GM21619 (cell line): ENCODE data around the gene IMMP2L.

Experiments
- ATAC-seq: cut with Tn5 transposase; IDR thresholded peaks from one replicate; pipeline ENCODE4 v1.9.1; 2021; ENCODE audit not compliant: unreplicated experiment

Gene IMMP2L

GRCh38 chr7:110890101-110890500, 672.2 kb downstream of the IMMP2L start:
- ATAC-seq, result no peak

- ATAC-seq, result no peak
Measured at GRCh38 chr7:110889335-110889734, 673.0 kb downstream of the IMMP2L start.

GRCh38 chr7:110888641-110889040, 673.7 kb downstream of the IMMP2L start:
- no peak for ATAC-seq

GRCh38 chr7:110885474-110885873, 676.8 kb downstream of the IMMP2L start:
- ATAC-seq, result no peak

- ATAC-seq, result no peak
Measured at GRCh38 chr7:110881721-110882120, 680.6 kb downstream of the IMMP2L start.

GRCh38 chr7:110880971-110881370, 681.3 kb downstream of the IMMP2L start:
- ATAC-seq, result no peak

GRCh38 chr7:110877016-110877415, 685.3 kb downstream of the IMMP2L start:
- no peak for ATAC-seq

- ATAC-seq, result no peak
Measured at GRCh38 chr7:110875346-110875745, 686.9 kb downstream of the IMMP2L start.

- no peak for ATAC-seq
Measured at GRCh38 chr7:110871856-110872255, 690.4 kb downstream of the IMMP2L start.

- no peak for ATAC-seq
Measured at GRCh38 chr7:110870926-110871325, 691.4 kb downstream of the IMMP2L start.

- no peak for ATAC-seq
Measured at GRCh38 chr7:110868458-110868857, 693.8 kb downstream of the IMMP2L start.

GRCh38 chr7:110867771-110868170, 694.5 kb downstream of the IMMP2L start:
- ATAC-seq, result no peak

GRCh38 chr7:110863258-110863657, 699.0 kb downstream of the IMMP2L start:
- ATAC-seq, result no peak

- no peak for ATAC-seq
Measured at GRCh38 chr7:110861163-110861562, 701.1 kb downstream of the IMMP2L start.

GRCh38 chr7:110857106-110857505, 705.2 kb downstream of the IMMP2L start:
- no peak for ATAC-seq

GRCh38 chr7:110856704-110857103, 705.6 kb downstream of the IMMP2L start:
- no peak for ATAC-seq

GRCh38 chr7:110854651-110855050, 707.6 kb downstream of the IMMP2L start:
- no peak for ATAC-seq

- no peak for ATAC-seq
Measured at GRCh38 chr7:110854166-110854565, 708.1 kb downstream of the IMMP2L start.

GRCh38 chr7:110853263-110853662, 709.0 kb downstream of the IMMP2L start:
- ATAC-seq, result no peak

GRCh38 chr7:110852156-110852940, 709.9 kb downstream of the IMMP2L start:
- no peak for ATAC-seq

- ATAC-seq, result no peak
Measured at GRCh38 chr7:110850224-110850623, 712.1 kb downstream of the IMMP2L start.

GRCh38 chr7:110842796-110843195, 719.5 kb downstream of the IMMP2L start:
- no peak for ATAC-seq
